Posterior vena cava (tissue), 2 donors: ENCODE data around the gene HACD2. TPM values are rescaled to one million over a fixed set of nuclear protein-coding genes. Genes with fewer than 3 reads are reported as not detected.
A peak's percentile ranks its signal among the peaks of the same experiment; 100 is the strongest.
"Not testable (repeated sequence)": the region's sequence is repeated elsewhere in the genome, so short reads cannot be mapped to it uniquely, and the experiment has no call there.

Source experiments
- DNase-seq: peaks from one replicate; pipeline ENCODE4 v3.0.0-alpha.2; 2020; ENCODE audit warnings: low spot score
- intact Hi-C, 2 donors: fragments of 100-400 bp; cut with DNase I; formaldehyde crosslinking; loops; one replicate each; pipeline versions ENCODE4 v1.14.1 to v1.14.2; 2022 to 2023
- total RNA-seq, 2 donors: library from RNA; stranded (reverse); fragmentation: NEBNext Ultra II Directional; extraction: Animal tissue kit (Norgen Biotek cat#: 25700); gene quantifications; one replicate each; pipeline ENCODE4 v1.2.1, GENCODE V29; 2021
- donor health status: DM: yes; HTN: yes; CAD: no.
- donor health status: DM: yes; HTN: yes; CAD: no.

HACD2 gene
- total RNA-seq, 2 donors from 2014 or later: 16.5 to 19.9 TPM

DNA sequence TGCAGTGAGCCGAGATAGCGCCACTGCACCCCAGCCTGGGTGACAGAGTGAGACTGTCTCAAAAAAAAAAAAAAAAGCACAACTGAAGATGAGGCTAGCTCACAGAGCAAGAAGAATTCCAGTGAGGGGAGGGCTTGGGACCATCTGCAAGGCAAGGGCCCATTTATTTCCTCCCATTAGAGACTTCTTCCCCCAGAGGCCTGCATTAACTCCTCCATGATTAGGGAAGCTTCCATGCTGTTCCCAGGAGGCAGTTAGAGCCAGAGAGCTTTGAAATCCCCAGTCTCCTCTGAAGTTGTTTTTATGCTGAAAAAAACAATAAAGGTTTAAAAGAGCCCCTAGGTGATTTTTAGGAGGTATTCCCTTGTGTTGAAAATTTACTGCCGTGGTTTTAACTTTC is 81.7 kb downstream of the HACD2 start:
- intact Hi-C loops: no loop called here

DNA sequence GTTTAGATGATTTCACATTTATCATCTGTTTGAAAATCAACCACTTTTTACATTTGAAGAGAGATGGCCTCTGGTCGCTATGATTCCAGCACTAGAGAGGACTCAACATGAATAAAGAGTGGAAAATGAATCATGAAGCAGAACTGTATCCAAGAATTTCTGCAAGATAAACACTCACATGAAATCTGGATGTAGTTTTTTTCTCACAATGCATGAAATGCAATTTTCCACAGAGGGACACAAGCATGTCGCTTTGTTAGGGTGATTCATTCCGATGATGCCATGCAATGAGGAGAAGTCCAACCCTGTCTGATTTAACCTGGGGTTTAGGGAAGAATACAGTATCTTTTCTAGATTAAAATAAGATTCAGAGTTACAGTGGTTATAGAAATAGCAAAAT is 85.5 kb downstream of the HACD2 start:
- DNase-seq: no peak
- intact Hi-C loops: no loop called here

More for the DNA sequence above, 81.7 kb downstream of the HACD2 start:
- no peak for DNase-seq

DNA sequence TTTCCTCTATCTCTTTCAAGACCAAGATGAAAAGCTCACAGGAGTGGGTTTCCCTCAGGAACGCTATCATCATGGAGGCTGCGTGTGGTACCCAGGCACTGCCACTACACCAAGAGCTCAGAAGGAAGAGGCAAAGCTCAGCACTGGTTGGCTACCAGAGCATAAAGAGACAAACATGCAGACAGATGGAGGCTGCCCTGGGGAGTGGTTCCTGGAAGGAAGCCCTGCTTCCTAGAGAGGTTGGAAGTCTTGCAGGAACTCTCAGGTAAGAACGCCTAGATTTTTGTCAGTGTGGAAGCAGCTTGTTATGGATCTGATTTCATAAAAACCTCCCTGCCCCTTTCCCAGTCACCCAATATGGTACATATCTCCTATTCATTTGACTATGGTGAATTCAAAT is 86.1 kb downstream of the HACD2 start:
- intact Hi-C loops: no loop called here
- no peak for DNase-seq

DNA sequence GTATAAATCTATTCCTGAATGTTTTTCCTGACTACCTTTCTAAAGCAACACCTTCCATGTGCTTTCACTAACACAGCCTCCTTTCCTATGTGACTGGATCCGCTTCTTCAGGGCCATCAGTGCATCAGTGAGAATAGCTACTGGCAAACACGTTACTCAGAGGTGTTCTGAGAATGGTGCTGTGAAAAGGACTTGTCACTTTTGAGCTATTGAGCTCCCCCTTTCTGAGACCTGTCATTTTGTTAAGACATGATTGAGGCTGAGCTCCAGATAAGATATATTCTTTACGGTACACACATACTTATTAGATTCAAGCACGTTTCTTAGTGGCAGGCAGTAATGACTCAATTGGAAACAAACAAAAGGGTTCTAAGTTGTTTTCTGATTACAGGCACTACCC is 90.9 kb downstream of the HACD2 start:
- intact Hi-C loops: no loop called here

DNA sequence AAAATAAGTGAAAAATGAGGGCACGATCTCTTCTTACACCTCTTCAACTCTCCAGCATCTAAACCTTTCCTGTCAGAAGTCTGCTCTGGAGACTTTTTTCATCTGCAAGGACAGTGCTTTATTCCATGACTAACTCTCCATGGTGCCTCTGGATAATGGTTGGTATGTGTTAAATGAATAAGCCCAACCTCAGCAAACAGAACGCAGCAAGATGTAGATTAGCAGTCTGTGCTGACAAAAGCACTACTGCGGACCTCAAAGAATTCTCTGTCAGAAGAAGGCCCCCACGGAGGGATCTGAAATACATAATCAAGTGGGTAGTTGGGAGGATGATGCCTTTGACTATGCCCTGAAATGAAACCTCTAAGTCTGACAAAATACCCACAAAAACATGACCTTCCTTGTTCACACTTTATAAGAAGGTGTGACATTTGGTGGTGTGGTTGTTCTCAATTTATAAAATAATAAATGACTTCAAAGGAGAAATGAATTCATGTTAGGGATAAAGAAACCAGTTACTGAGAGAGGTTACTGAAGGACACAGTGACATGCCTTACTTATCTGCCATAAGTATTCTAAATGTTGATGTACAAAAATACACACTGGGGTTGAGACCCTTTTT is 92.8 kb downstream of the HACD2 start:
- intact Hi-C loops: no loop called here
- no peak for DNase-seq

More for the DNA sequence above, 90.9 kb downstream of the HACD2 start:
- DNase-seq: no peak

DNA sequence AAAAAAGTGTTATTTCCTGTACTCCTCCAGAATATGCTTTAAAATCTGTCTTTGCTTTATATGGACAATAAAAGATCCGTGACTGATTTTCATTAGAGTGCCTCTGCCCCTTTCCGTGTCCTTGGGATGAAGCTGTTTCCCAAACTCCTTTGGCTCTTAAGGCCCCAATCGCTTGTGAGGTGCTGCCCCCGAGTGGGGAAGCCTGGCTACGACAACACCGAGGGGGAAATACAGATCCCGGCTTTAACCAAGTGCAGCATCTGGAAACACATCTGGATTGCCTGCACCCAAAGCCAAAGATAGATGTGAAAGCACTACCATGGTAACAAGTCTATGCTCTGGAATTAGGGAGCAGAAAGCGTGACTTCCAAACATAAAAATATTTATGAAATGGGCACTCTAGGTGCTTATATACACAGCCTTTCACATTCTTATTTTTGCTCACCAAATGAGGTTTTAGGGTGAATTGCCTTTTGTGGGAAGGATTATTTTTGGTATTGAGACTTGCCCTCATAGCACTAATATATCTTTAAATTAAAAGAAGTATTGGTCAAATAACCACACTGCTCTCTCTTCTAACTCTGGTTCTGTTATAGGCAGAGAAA is 95.4 kb downstream of the HACD2 start:
- intact Hi-C loops: loop anchor here (2.0 to 5.0 kb wide), 4 partner anchors 37 to 162 kb away; no protein-coding TSS in a partner anchor
- DNase-seq: peak; percentile 91

DNA sequence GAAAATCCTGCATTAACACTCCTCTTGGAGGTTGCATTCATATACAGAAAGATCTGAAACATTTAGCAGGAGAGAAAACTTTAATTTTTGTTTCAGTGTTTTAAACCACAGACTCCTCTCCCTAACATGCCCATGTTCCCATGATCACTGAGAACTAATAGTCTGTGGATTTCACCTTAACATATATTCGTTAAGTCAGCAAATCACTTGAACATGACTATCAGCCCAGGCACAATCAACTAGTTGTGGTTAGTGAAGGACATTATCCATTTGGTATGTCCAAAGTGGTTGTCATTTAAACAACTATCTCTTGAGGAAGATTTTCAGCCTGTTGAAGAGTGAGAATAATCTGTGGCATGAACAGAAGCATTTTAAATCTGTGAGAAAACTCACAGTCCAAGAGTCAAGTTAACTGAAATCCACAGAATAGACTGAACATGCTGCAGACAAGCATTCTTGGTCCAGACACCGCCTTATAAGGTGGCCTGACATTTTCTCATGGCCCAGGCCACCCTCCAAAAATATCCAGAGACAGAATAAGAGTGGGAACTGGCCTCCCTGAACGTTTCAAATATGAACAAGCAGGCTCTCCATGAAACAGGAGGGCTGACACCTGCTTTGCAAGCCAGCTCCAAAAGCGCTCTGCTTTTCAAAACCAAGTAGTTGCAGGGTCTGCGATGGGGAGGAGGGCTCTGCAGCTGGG is 96.1 kb downstream of the HACD2 start:
- intact Hi-C loops: loop anchor here (2.0 to 5.0 kb wide), 4 partner anchors 36 to 161 kb away; no protein-coding TSS in a partner anchor
- peak; percentile 34 for DNase-seq

DNA sequence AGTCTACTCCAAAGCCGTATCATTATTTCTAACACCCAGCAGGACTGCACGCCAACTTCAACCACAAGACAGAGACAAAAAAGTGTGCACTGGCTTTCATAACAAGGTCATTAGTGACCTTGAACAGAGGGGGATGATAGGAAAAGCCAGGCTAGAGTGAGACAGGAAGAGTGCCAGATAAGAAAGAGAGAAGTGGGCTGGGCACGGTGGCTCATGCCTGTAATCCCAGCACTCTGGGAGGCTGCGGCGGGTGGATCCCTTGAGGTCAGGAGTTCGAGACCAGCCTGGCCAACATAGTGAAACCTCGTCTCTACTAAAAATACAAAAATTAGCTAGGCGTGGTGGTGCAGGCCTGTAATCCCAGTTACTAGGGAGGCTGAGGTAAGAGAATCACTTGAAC is 97.8 kb downstream of the HACD2 start:
- intact Hi-C loops: loop anchor here (5.0 kb wide), 3 partner anchors 35 to 160 kb away; no protein-coding TSS in a partner anchor
- not testable (repeated sequence) for DNase-seq

DNA sequence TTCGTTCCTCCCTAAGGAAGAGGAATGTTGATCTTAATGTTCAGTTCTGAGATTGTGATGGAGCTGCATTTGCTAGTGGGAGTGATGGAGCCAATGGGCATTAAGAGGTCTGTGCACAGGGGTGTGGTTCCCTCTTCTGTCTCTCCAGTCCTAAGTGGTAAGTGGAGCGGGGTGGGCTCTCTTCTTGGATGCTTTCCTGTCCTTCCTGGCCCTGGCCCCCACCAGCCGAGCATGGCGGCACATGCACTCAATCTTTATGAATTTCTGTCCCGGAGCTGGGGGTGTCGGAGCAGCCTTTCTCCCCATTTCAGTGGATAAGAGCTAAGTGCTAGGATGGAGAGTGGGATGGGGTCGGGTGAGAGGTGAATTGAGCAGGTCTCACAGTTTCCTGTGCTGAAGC is 98.4 kb downstream of the HACD2 start:
- intact Hi-C loops: loop anchor here (5.0 kb wide), 3 partner anchors 34 to 159 kb away; no protein-coding TSS in a partner anchor
- DNase-seq: no peak

DNA sequence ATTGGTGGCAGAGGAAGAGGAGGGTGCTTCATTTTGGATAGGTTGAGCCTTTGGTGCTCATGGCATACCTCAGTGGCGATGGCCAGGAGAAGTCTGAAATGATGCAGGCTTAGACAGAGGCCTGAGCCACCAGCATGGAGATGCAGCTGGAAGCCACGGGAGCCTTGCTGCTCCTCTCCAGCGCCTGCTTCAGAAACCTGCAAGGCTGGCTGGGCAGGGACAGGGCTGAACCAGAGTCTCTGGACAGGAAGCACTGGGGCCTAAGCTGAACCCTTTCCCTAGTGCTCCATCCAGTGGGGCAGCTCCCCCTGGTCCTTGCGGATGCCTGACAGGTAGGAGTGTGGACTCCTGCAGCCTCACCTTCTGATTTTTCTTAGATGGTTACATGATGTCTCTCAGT is 99.3 kb downstream of the HACD2 start:
- peak; percentile 34 for DNase-seq
- intact Hi-C loops: loop anchor here (5.0 kb wide), 3 partner anchors 33 to 158 kb away; no protein-coding TSS in a partner anchor

DNA sequence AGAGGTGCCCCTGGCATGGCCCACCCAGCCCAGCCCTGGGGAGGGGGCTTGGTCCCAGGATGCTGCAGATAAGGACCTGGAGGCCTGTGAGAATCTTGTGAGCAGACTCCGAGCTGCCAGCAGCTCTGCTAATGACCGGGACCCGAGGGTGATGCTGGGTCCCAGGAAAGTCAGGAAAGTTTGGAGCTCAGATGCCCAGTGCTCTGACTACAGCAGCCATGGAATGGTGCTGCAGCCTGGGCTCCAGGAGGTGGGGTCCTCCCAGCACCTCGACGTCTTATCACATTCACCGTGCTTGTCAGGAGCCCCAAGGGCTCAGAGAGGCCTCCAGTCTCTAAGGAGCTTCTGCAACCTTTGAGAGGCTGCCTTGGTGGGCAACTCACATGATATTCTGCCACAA is 101.7 kb downstream of the HACD2 start:
- DNase-seq: no peak
- intact Hi-C loops: no loop called here

DNA sequence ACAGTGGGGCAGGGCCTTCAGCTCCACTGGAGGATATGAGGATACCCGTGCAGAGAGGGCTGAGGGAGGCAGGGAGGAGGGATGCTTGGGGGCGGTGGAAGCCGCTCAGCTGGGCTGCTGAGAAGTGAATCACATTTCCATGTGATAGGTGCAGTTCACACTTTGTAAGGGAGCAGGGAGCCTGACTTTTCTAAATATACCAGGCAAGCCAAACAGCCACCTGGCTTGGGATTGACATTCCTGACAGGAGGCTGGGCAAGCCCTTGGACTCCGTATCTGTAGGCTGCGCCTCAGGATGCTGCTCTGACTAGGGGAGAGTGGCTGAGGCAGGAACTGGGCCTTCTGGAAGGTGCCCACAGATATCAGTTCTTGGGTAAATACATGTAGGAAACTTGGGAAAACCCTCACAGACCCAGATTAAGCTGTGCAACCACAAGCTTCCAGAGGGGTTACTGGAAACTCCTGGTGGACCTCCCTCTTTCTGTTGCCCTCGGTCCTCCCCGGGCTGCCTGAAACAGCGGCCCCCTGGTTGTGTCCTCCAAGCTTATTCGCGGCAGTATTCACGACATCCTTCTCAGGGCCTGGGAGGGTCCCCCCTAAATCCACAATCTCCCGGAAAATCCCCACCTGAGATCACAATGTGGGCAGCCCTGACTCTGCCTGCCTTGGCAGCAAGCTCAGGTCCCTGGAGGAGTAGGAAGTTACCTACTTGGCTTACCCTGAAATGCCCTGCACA is 103.0 kb downstream of the HACD2 start:
- intact Hi-C loops: no loop called here
- peak; percentile 57 for DNase-seq

DNA sequence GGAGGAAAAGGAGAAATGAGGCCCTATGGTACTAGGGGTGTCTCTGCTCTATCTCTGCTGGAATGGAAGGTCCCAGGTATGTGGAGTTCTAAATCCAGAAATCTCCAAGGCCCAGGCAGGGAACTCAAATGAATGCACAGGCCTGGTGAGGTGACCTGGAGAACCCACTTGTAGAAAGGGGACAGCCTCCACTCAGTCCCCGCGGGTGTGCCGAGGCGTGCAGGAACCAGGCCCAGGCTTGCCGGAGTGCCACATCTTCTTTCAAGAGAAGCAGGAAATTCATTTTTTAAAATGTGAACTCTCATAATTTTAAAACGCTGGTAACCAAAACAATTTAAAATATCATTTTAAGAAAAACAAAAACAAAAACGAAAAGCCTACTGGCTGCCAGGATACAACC is 103.8 kb downstream of the HACD2 start:
- DNase-seq: peak; percentile 69
- intact Hi-C loops: no loop called here

DNA sequence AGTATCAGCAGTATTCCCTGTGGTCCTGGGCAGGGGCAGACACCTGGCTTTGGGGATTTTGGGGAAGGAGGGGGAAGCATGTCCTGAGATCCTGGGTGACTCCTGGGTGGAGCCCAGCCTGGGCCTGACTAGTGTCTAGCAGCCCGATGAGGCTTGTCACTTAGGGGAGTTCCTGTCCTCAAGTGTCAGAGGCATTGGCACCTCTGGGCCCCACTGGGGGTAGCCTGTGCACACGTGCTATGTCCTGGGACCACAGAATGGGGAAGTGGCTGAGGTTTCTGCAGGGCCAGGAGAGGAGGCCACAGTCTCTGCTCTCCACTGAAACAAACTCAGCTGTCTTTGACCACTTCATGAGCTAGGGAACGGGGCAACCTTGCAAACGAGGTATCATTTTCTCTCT is 104.4 kb downstream of the HACD2 start:
- DNase-seq: peak; percentile 25
- intact Hi-C loops: no loop called here

DNA sequence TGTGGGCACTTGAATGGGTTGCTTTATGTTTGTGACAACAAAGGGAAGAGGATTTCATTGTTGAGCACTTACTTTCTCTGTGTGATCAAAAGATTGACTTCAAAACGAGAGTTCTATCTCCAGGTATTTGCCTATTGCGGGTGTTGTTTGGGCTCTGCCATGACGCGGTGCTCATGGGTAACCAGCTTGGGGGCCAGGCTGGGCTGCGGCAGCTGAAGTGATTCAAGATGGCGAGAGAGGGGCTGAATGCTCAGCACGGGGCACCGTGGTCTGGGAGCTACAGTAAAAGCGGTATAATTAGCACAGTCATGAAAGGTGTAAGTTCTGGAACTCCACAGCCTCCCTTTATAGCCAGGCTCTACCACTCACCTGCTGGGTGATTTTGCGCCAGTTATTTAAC is 105.0 kb downstream of the HACD2 start:
- peak; percentile 74 for DNase-seq
- intact Hi-C loops: no loop called here

DNA sequence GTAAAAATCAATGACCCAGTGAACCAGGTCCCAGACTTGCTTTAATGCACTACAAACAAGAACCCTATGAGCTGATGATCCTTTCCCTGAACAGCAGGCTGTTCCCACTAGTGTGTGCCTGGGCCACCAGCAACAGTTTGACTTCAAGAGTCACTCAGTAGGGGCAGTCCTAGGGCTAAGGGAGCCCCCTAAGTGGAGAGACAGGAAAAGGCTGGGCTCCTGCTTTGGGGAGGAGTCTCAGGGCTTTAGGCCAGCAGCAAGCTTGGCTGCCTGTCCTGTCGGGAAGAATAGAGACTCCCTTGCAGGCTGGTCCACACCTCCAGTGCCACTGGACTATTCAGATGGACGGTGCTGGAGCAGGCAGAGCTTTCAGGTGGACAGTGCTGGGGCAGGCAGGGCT is 106.5 kb downstream of the HACD2 start:
- DNase-seq: no peak
- intact Hi-C loops: no loop called here

DNA sequence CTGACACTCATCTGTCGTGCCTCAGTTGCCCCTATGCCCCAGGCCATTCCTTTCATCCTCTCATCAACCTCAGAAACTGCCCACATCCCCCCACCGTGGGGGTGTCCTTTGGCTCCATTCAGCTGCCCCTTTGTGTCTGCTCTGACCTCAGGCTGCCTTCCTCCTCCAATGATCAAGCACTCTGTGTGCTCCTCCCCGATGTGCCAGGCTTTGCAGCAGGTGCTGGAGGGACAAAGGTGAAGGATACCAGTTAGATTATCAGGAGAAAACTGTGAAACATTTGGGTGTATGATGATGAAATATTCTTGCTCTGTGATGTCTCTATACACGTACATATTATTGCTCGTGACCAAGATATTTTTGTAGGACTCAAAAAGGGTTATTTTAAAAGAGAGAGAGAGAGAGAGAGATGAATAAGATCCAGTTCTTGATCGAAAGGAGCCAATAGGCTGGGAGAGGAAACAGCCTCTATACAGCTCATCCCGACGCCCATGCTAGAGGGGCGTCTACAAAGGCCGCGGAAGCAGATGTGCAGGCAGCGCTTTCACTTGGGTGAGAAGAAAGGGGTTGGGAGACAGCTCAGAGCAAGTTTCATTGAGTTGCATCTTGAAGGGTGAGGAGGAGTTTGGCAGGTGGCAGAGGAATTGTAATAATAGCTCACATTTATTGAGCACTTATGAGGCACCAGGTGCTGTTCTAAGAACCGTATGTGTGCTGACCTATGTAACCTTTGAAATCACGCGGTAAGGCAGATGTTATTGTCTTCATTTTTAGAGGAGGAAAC is 107.7 kb downstream of the HACD2 start:
- DNase-seq: no peak
- intact Hi-C loops: no loop called here

DNA sequence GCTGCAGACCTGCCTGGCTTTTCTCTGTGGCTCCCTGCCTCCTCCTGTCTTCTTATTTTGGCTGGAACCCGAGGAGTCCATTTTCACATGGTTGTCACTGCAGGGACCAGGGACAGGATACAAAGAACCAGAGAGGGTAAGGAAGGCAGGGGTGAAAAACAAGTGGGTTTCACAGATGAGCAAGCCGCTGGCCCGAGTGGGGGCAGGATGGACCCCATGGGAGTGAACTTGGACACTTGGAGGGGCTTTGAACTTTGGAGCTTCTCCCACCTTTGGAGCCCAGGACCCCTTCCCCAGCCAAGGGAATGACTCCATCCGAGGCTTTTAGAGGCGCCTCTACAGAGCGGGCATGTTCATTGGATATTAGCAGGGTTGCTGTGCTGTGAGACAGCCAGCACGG is 109.1 kb downstream of the HACD2 start:
- peak; percentile 30 for DNase-seq
- intact Hi-C loops: no loop called here

DNA sequence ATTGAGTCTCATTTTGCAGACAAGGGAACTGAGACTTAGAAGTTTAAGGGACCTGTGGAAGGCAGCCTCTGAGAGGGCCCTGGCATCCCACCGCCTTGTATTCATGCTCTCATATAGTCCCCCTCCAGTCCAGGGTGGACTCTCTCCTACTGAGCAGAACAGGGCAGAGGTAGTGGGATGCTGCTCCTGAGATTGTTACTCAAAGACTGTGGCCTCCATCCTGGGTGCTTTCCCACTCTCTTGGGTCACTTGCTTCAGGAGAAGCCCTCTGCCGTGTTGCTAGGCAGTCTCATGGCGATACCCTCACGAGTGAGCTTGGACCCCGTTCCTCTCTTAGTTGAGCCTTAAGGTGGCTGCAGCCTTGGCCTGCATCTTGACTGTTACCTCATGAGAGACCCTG is 113.7 kb downstream of the HACD2 start:
- no peak for DNase-seq
- intact Hi-C loops: no loop called here
